GM19043 (cell line): ENCODE measurements around the gene FAM209B.
"Not testable (repeated sequence)": the region's sequence is repeated elsewhere in the genome, so short reads cannot be mapped to it uniquely, and the experiment has no call there.

Source experiments
- ATAC-seq: cut with Tn5 transposase; IDR thresholded peaks from one replicate; pipeline ENCODE4 v1.9.1; 2021; ENCODE audit warnings: low read depth; ENCODE audit not compliant: unreplicated experiment

Gene FAM209B, protein sequence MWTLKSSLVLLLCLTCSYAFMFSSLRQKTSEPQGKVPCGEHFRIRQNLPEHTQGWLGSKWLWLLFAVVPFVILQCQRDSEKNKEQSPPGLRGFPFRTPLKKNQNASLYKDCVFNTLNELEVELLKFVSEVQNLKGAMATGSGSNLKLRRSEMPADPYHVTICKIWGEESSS

DNA sequence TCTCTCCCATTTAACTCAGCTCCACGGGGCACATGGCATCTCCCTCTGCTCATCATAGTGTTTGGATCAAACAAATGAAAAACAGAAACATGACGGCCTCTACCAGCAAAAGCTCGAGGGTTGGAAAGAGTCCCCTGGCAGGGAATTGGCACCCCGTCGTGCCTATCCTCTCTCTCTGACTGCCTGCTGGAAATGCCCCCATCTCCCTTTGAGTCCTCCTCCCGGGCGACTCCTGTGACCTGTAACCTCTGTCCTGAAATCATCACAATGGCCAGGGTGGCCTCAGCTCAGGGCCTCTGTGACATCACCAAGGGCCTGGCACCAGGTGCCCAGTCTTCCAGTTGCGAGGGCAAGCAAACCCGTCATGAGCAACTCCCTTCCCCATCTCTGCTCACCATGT, at the start of gene FAM209B:
Gene FAM209B, plus strand, starts transcription at position 301 of the 400 bp plus-strand sequence. Its CDS starts 96 bp downstream, at position 397.
- ATAC-seq, result not testable (repeated sequence)

DNA sequence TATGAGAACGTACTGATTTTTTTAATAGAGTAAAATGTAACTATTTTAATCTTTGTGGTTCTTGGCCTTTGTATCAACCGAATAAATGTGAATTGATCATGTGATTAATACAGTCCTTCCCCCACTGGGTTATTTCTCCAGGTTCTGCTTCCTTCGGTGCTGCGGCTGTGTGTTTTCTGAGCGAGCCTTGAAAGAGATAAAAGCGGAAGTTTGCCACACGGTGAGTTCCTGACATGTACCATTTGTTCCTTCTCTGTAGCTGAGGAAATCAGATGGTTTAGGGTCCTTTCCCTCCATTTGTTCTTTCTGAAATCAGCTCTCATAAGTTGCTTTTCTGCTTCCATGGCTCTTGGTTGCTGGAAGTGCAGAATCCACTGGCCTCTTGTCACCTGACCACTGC, 49.1 kb upstream of the FAM209B start:
- ATAC-seq, result no peak

DNA sequence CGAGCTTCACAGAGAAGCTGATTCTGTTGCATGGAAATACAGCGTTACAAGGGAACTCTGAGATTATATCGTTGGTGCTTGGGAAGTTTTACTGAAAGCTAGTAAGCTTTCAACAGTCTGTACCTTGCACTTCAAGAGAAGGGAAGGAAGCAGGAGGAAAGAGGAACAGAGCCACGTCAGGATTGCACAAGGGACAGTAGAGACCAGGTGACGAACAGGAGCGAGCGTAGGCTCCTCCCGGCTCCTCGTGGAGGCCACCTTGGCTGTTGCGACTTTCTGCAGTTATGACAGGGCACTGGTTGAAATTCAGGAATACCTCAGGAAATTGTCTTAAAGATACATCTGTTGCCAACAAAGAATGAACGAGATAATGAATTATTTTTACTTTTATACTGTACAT, 45.8 kb upstream of the FAM209B start:
- ATAC-seq, result no peak

DNA sequence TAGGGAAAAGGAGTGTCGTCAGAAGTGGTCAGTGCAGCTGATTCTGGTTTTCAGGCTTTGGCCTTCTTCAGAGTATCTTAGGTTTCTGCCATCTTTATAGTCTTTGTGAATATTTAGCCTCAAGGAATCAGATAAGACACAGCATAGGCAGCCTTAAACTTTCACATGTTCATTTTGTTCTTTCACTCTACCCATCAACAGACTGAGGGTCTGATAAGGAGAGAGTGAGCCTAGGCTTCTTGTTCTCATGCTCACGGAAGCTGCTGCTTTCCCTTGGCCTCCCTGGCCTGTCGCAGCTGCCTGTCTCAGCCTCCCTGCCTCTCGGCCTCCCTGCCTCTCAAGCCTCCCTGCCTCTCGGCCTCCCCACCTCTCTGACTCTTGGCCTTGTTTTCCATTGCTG, 44.5 kb upstream of the FAM209B start:
- no peak for ATAC-seq

DNA sequence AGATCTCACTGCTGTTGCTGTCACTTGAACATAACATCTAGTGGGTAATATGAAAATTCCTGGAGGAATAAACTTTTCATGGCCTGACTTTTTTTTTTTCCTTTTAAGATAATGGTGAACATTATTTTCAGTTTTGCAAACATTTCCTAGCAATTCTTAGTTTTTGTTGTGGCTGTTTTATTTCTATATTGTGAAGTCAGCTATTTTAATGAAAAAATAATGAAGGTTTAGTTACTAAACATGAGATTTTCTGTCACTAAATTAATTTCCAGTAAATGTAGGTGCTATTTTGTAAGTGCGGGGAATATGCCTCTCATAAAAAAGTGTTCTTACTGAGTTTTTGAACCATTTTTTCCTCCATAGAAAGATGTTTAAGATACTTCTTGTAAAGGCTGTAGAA, 31.9 kb upstream of the FAM209B start:
- ATAC-seq, result no peak

DNA sequence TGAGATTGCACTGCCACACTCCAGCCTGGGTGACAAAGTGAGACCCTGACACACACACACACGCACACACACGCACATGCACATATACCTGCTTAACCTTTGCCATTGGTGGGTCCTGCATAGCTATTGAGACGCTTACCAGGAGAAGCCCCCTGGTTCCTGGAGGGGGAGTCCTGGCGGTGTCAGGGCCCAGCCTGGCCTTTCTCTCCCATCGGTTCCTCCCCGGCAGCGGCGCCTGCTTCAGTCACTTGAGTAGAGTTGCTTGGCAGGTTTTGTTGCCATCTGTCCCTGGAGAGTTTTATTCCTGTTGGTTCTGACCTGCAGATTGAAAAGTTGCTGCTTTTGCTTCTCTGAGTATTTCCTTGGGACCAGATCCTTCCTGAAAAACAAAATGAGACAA, 29.1 kb upstream of the FAM209B start:
- ATAC-seq, result no peak

DNA sequence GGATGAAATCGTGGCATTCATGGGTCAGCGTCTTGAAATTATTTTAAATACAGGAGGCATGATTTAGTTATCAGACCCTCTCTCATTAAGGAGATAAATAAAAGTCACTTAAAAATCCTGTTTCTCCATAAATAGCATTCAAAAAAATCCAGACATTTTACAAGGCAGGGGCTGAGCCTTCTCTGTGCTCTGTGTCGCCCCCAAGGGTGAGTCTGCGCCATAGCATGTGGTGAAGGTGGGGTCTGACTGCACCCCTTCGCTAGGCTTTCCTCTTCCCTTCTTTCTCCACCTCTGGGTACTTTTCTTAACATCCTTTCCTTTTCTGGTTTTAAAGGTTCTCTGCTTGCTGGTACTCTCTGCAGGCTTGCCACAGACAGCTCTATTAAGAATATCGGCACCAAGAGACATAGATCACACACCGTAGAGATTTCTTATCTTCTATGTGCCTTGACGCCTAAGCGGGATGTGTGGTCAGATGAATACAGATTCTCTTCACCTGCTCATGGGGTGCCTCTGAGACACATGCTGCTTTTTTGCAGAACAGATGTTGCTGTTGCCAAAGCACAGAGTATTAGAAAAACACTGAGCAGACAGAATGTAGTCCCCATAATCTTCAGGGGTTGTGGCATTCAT, 28.6 kb upstream of the FAM209B start:
- ATAC-seq, result no peak

DNA sequence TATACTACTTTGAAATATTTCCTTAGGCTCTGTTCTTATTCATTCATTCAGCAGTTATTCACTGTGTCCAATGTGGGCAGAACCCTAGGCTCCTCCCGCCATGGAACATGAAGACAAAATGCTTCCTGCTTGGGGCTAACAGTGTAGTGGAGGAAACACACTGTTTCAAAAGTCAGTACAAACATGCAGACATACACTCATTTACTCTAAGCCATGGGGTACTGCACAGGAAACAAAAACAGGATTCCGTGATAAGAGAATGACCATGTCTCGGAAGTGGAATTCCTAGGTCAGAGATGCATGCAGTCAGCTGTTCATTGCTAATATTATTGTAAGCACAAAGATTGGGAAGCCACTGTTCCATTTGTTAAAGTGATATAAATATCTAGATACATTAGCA, 26.9 kb upstream of the FAM209B start:
- no peak for ATAC-seq

DNA sequence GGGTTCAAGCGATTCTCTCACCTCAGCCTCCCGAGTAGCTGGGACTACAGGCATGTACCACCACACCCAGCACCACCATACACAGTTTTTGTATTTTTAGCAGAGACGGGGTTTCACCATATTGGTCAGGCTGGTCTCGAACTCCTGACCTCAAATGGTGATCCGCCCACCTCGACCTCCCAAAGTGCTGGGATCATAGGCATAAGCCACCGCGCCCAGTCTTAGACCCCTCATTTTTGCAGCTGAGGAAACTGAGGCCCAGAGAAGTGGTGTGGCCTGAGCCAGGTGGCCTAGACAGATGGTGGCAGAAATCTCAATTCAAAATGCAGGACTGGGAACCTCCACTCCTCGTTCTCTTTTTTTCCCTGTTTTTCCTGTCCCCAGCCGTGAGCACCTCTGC, 21.1 kb upstream of the FAM209B start:
- ATAC-seq, result no peak

DNA sequence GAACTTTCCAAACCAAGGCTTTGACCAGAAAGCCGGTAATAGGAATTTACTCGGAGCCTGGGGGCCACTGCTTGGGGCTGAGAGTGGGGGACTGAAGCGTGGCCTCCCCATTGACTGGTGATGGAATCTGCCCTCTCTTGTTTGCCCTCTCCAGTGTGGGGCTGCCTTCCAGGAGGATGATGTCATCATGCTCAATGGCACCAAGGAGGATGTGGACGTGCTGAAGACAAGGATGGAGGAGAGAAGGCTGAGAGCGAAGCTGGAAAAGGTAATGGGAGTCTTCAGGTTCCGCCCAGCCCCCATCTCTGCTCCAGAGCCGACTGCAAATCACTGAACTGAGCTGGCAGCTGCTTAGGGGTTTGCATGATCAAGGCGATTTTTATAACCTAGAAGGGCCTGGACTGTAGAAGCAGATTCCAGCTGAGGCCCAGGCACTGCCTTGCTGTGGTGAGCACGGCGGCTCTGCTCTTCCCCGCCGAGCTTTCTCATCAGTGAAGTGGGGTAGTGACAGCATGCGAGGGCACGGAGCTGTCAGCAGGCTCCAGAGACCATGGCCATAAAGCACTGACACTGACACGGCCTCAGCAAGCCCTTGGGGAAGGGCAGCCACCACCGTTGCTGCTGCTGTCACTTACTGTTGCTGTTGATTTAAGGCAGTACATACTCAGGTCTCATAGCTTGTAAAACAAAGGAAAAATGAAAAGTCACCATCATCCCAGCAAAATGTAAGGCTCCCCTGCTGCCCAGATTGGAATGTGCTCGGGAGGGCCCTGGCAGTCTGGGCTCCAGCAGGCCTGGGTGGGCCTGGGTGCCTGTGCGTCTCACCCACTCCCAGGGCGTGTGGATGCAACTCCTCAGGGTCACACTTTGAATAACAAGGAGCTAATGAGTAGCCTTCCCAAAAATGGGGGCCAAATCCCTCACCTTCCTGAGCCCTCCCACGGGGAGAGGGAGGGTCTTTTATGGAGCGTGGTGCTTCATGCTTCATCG, 19.6 kb upstream of the FAM209B start:
- no peak for ATAC-seq

DNA sequence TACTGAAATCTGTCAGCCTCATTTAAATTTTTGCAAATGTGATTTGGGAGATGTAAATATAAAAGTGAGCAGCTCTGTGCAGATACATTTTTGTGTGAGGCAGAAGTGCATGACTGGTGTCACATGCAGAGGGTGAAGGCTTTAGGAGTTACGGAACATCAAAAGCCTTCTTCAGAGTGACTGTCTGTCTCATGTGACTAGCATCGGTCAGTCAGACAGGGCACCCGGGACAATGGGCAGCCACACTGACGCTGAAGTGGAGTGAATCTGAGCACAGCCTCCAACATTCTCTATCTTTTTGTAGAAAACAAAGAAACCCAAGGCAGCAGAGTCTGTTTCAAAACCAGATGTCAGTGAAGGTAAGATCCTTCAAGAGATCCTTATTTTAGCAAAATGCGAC, 16.4 kb upstream of the FAM209B start:
- no peak for ATAC-seq

DNA sequence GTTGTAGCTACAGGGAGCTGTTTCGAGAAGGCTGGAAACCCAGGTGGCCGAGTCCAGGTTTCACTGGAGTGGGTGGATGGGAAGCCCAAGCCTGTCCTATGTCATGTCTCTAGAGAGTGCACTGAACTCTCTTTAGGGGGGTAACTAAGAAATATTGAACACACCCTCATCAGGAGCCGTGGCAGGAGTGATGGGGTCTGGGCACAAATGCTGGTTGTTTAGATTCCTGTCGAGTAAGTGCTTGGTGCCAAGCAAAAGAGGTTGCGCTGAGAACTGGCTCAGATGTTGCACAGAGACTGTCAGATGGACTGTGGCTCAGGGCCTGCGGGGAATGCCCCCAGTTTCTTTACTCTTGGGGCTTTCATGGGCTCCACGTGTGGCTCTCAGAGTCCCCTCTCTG, 15.8 kb upstream of the FAM209B start:
- no peak for ATAC-seq

DNA sequence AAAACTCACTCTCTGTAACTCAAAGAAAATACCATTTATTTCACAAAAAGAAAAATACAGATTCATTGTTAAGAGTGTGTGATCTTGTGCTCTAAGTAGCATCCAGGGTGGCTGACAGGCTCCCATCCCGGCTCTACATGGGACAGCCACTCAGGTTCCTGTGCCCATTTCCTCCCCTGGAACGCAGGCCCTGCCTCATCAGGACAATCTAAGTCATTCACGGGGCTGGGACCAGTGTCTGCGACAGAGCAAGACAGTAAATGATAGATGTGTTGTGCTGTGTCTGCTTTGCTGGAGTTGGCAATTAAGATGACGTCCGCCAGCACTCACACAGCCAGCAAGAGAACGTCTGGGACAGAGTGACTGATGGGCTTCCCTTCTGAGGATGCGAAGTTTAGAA, 15.4 kb upstream of the FAM209B start:
- ATAC-seq, result no peak

DNA sequence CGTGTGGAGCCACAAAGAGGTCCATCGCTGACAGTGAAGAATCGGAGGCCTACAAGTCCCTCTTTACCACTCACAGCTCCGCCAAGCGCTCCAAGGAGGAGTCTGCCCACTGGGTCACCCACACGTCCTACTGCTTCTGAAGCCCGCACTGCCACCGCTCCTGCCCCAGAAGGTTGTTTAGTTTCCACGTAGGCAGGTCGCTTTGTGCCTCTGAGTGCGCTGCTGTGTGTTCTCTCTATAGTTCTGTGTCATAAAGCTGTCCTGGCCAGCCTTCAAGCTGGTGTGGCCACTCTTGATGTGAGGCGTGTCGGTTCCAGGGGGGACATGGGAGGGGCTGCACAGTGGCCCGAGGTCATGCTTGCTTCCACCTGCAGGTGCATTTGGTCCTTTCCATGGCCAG, 14.9 kb upstream of the FAM209B start:
- ATAC-seq, result no peak

DNA sequence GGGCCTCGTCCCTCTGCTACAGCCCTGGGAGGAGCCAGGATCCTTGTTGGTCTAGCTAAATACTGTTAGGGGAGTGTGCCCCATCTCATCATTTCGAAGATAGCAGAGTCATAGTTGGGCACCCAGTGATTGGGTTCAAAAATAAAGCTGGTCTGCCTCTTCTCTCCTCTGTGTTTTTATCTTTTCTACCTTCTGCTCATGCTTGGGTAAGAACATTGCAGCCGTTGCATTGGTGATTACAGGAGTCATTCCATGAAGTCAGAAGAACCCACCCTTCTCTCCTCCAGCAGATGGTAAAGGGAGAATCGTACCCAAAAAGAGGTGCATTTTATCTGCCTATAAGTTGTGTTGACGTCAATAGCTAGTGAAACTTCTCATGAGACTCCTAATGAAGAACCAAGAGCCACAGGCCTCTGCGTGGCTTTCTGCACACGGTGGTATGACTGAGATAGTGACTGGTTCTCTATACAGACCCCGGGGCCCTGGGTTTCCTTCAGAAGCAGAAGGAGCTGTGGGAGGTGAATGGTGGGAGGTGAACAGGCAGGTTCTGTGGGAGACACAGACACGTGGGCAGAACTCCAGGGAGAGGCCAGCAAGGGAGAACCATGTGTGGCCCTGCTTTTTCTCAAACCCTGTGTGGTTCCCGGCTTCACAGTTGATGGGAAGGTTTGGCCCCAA, 14.2 kb upstream of the FAM209B start:
- ATAC-seq, result no peak

DNA sequence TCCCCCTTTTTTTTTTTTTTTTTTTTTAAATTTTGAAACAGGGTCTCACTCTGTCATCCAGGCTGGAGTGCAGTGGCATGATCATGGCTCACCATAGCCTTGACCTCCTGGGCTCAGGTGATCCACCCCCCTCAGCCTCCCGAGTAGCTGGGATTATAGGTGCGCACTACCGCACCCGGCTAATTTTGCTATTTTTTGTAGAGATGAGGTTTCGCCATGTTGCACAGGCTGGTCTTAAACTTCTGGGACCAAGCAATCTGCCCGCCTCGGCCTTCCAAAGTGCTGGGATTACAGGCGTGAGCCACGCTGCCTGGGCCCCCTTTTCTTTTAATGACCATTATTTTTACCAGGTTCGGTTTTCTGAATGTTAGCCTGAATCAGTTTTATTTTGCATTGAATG, 13.5 kb upstream of the FAM209B start:
- no peak for ATAC-seq

DNA sequence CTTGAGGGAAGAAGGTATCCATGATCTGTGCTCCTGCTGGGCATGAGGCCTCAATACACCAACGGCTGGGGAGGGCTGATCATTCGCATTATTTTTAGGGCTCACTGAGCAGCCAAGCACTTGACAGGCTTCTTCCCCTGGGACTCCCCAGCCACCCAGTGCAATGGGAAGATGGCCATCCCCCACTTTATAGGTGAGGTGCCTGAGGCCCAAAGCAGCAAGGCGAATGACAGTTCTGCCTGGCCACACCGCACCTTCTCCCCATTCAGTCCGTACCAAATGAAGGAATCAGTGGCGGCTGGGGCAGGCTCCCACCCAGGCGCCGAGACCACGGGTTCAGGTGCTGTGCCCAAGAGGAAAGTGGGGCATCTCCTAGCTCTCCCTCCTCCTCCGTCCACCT, 12.9 kb upstream of the FAM209B start:
- ATAC-seq, result no peak

DNA sequence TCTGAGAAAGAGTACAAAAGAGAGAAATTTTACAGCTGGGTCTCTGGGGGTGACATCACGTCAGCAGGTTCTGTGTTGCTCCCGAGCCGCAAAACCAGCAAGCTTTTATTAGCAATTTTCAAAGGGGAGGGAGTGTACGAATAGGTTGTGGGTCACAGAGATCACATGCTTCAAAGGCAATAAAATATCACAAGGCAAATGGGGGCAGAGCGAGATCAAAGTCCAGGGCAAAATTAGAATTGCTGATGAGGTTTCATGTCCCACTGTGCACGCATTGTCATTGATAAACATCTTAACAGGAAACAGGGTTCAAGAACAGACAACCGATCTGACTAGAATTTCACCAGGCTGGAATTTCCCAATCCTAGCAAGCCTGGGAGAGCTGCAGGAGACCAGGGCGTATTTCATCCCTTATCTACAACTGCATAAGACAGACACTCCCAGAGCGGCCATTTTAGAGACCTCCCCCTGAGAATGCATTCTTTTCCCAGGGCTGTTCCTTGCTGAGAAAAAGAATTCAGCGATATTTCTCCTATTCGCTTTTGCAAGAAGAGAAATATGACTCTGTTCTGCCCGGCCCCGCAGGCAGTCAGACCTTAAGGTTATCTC, 12.2 kb upstream of the FAM209B start:
- ATAC-seq, result not testable (repeated sequence)

DNA sequence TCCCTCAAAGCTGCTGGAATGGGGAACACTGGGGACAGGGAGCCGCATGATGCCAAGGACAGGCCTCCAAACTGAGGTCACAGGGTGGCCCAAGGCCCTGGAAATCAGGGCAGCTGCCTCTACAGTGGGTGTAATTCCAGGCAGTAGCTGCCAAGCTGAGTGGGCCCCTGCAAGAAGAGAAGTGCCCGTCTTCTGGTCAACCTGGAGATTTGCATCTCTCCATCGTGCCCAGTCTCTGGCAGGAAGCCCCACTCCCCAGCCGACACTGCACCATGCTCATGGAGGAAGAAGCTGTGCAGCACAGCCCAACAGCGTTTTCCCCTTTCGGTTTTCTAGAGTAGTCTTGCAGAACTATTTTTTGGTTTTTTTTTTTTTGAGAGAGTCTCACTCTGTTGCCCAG, 10.7 kb upstream of the FAM209B start:
- no peak for ATAC-seq

DNA sequence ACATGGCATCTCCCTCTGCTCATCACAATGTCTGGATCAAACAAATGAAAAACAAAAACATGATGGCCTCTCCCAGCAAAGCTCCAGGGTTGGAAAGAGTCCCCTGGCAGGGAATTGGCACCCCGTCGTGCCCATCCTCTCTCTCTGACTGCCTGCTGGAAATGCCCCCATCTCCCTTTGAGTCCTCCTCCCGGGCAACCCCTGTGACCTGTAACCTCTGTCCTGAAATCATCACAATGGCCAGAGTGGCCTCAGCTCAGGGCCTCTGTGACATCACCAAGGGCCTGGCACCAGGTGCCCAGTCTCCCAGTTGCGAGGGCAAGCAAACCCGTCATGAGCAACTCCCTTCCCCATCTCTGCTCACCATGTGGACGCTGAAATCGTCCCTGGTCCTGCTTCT, 8.6 kb upstream of the FAM209B start, which contains the start of gene FAM209A:
Gene FAM209A, plus strand, starts transcription at position 301 of the 400 bp plus-strand sequence. Its CDS starts 65 bp downstream, at position 366.
- not testable (repeated sequence) for ATAC-seq
